Activated CD4-positive, CD25-positive, alpha-beta regulatory T cell treated with anti-CD3 and anti-CD28 coated beads, Interleukin-2, amount 50 U/mL, for 72 hours (primary cell): ENCODE measurements around the gene NUS1.
"Not testable (repeated sequence)": the region's sequence is repeated elsewhere in the genome, so short reads cannot be mapped to it uniquely, and the experiment has no call there.

Experiments used
- DNase-seq: peaks from one replicate; pipeline ENCODE4 v3.0.0; 2021

The NUS1 gene

GRCh38 chr6:117721520-117721919 lies 46.3 kb downstream of the NUS1 start:
- DNase-seq: not testable (repeated sequence)

GRCh38 chr6:117728626-117729025 lies 53.4 kb downstream of the NUS1 start:
- DNase-seq: no peak

- no peak for DNase-seq
These were observed 54.3 kb downstream of the NUS1 start for GRCh38 chr6:117729613-117730012.

- no peak for DNase-seq
These were observed 58.1 kb downstream of the NUS1 start for GRCh38 chr6:117733341-117733740.

GRCh38 chr6:117739869-117740268 lies 64.6 kb downstream of the NUS1 start:
- no peak for DNase-seq

- DNase-seq: no peak
These were observed 65.3 kb downstream of the NUS1 start for GRCh38 chr6:117740605-117741004.

- DNase-seq: not testable (repeated sequence)
These were observed 75.4 kb downstream of the NUS1 start for GRCh38 chr6:117750675-117751074.
